HG03457 (cell line): Measurements from ENCODE around the gene ZC3H18.

Experiments used
- ATAC-seq: cut with Tn5 transposase; IDR thresholded peaks from one replicate; pipeline ENCODE4 v1.9.1; 2021; ENCODE audit warnings: moderate number of reproducible peaks; ENCODE audit not compliant: unreplicated experiment

The ZC3H18 gene

GRCh38 chr16:88532434-88533241 is 37.6 kb upstream of the ZC3H18 start:
- ATAC-seq, result no peak

DNA sequence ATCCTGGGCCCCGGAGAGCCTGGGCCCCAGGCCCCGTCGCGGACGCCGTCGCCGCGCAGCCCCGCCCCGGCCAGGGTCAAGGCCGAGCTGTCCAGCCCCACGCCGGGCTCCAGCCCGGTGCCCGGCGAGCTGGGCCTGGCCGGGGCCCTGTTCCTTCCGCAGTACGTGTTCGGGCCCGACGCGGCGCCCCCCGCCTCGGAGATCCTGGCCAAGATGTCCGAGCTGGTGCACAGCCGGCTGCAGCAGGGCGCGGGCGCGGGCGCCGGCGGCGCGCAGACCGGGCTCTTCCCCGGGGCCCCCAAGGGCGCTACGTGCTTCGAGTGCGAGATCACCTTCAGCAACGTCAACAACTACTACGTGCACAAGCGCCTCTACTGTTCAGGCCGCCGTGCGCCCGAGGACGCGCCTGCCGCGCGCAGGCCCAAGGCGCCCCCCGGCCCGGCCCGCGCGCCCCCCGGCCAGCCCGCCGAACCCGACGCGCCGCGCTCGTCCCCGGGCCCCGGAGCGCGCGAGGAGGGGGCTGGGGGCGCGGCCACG is 36.8 kb upstream of the ZC3H18 start:
- ATAC-seq, result peak; percentile 8

- ATAC-seq, result peak; percentile 39
Measured at GRCh38 chr16:88533932-88534637, 36.1 kb upstream of the ZC3H18 start.

DNA sequence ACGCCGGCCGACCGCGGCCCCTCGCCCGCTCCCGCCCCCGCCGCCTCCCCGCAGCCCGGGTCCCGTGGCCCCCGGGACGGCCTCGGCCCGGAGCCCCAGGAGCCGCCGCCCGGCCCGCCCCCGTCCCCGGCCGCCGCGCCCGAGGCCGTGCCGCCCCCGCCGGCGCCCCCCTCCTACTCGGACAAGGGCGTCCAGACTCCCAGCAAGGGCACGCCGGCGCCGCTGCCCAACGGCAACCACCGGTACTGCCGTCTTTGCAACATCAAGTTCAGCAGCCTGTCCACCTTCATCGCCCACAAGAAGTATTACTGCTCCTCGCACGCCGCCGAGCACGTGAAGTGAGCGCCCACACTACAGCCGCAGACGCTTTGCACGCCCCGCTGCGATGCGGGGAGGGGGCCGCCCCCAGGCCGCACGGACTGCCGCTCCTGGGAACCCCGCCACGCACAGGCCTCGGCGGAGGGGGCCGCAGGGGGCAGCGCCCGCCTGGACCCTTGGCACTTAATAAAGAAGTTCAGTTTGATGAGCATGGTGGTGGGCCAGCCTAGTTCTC is 35.5 kb upstream of the ZC3H18 start:
- peak; percentile 10 for ATAC-seq

DNA sequence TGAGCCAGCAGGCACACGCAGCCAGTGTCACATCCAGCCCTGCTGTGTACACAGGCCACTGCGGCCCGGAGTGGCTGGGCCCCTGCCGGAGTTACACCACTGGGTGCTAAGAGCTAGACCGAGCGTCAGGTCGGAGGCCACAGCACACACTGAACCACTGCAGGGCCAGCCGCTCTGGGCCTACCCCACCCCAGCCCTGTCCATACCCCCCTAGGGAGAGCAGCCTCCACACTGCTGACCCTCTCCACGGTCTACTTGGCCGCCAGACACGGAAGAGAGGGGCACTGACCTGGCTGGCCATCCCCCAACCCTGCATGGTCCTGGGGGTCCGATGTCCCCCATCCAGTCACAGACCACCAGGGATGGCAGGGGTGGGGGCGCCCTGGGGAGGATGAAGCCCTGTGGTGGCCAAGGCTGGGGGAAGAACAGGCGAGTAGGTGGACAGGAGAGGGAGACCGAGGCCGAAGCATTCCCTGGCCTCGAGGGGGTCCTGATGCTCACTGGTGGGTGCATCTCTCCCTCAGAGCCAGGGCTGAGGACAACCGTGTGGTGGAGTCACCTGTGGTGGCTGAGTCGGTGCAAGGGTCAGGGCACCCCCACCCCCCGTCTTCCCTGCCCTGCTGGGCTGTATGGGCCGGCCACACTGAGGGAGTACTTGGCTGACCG is 34.9 kb upstream of the ZC3H18 start:
- no peak for ATAC-seq

GRCh38 chr16:88535857-88536222 is 34.4 kb upstream of the ZC3H18 start:
- no peak for ATAC-seq

DNA sequence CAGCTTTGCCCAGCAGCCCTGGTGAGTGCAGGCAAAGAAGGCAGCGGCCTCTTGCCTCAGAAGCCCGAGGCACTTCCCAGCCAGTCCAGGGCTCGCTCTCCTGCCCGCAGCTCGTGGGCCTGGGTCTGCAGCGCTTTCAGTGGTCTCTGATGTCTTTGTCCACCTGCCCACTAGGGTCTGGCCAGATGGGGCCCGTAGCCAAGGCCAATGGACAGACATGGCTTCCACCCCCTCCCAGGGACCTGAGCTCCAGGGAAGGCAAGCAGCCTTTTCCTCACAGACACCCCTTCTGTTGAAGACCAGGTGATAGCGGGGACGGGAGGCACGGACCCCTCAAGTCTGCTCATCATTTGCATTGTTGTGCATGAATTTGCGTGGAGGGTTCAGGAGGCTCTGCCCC is 33.7 kb upstream of the ZC3H18 start:
- ATAC-seq, result no peak

DNA sequence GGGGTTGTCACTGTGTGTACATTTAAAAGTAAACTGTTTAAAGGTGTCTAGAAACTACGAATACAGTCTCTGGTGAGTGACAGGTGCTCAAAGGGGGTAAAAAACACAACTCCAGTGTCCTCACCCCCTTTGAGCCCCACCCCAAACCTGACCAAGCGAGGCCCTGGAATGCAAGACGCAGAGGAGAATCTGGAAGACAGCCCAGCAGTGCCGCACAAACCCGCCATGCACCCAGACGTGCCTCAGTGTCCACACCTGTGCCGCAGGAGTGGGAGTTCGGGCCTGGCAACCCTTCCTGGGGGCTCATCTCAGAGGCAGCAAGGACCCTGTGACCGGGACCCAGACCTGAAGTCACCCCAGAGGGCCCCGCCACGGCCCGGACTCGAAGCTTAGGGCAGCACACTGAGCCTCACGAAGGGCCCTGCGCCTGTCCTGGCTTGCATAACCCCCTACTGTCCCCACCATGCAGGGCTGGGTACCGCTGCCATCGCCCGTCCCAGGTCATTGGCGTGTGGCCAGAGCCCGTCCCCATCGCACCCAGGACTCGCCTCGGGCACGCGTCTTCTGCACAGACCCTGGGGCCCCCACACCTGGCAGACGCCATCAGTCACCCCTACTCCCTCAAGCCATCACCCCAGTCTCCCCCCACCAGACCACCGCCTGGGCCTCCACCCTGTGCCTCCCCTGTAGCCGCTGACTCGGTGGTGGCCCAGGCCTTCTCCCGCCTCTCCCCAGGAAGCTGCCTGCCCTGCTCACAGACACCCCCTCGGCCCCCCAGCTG is 33.0 kb upstream of the ZC3H18 start:
- ATAC-seq, result no peak

- ATAC-seq, result no peak
Measured at GRCh38 chr16:88537859-88538258, 32.3 kb upstream of the ZC3H18 start.

DNA sequence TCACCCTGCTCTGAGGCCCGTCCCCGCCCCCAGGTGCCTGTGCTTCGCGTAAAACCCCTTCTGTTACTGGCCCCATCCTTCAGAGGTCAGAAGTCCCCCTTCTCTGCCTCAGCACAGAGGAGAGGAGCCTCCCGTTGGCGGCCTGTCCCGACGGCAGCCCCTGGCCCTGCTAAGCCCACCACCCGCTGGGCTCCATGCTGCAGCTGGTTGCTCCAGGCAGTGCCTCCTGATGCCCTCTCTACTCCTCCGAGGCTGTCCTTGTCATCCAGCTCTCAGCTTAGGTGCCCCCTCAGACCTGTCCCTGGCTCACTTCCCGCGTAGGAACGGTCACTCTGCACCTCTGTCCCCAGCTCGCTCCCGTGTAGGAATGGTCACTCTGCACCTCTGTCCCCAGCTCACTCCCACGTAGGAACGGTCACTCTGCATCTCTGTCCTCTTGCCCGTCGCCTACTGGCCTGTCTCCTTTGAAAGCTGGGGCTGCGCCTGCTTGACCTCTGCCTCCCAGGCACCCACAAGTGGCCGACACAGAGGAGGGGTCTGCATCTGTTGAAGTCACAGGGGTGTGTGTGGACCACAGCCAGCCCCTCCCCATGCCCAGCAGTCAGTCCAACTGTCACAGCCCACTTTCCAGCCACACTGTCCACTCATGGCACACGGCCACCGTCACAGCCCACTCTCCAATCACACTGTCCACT is 31.7 kb upstream of the ZC3H18 start:
- ATAC-seq, result no peak

- no peak for ATAC-seq
Measured at GRCh38 chr16:88539261-88539651, 30.9 kb upstream of the ZC3H18 start.

DNA sequence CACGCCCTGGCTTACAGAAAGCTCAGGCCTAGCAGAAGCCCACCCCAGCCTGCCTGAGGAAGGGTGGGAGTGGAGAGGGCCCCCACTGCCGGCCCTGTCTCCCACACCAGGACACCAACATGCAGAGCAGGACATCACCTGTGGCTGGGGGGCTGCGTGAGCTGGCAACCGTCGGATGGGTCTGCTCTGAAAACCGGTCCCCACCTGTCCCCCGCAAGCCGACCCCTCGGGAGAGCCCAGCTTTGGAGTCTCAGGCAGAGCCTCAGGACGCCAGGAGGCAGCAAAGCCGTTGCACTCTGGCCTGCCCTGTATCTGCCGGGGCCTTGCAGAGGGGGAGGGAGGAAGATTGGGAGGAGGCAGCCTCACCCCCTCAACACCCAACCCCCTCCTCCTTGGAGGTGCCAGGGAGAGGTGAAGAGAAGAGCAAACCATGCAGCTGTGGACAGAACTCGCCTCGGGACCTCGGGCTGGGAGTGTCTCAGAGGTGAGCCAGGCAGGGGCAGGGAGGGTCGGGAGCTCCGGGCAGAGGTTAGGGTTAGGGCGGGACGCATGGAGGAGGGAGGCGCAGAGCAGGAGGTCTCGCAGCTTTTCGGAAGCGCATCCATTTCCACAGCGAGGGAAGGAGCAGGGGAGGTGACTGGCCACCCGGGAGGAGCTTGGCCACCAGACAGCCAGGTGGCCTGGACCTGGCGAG is 30.4 kb upstream of the ZC3H18 start:
- ATAC-seq, result no peak

DNA sequence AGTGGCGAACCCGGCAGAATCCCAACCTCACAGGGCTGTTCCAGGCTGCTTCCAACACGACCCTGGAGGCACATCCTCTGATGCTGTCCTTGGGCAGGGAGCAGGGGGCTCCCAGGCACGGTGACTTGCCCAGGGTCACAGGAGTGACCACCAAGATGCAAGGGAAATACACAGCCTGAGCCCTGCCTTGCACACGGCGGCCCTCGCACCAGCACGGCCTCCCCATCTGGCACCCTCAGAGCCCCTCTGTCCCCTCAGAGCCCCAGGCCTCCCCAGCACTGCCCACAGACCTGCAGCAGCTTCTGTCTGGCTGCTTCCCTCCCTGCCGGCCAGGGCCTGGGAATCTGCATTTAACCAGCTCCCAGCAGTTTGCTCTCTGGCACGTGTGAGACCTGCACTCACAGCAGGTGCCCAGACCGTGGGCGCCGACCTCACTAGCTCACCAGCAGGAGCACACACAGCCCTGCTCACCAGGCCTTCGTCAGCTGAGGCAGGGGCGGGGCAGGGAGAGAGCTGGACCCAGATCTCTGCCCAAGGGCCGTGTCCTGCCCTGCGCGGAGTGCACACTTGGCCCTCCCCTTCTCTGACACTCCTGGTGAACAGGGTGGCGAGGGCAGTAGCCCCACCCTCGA is 29.7 kb upstream of the ZC3H18 start:
- ATAC-seq, result no peak

DNA sequence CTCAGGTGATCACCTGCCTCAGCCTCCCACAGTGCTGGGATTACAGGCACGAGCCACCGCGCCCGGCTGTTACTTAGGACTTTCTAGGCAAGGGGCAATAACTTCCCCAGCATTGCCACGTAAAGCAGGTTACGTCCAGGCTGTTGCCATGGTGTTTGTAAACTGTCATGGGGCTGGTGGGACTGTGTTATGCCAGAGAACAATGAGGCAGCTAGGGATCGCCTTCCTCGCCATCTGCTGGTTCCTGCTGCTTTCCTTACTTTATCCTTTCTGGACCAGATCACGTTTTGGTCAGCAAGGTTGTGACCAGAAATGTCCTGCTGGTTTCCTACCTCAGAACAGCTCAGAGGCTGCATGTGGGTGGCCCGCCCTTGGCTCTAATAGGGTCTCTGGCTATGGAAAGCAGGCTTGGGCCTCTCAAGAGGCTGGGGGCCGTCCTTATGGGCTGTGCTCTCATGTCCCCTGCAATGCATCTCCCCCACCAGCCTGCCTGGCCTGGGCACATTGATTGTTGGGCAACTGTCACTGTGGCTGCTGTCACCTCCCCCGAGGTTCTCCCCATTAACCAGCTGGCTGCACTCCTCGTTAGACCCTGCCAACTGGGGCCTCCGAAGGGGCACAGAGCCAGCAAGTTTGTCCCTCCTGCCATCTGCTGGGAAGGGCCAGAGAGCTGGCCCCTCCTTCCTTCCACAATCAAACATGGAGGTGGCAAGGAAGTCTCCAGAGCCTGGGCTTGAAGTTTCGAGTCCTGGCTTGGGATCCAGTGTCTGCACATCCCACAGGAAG is 28.2 kb upstream of the ZC3H18 start:
- no peak for ATAC-seq

GRCh38 chr16:88543230-88543813 is 26.9 kb upstream of the ZC3H18 start:
- ATAC-seq, result no peak

DNA sequence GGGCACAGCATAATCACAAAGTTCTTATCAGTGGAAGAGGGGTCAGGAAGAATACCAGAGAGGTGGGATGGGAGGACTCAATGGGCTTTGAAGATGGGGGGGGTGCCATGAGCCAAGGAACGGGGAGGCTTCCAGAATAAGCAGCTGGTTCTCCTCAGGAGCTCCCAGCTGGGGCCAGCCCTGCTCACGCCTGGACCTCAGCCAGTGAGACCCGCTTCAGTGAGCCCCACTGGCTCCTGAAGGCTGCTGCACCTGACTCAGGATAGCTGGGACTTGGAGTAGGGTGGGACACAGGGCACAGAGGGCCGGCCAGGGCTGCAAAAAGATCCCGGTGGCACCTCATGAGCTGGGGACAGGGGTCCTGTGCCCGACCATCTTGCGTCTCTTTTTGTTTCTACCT is 24.4 kb upstream of the ZC3H18 start:
- no peak for ATAC-seq

DNA sequence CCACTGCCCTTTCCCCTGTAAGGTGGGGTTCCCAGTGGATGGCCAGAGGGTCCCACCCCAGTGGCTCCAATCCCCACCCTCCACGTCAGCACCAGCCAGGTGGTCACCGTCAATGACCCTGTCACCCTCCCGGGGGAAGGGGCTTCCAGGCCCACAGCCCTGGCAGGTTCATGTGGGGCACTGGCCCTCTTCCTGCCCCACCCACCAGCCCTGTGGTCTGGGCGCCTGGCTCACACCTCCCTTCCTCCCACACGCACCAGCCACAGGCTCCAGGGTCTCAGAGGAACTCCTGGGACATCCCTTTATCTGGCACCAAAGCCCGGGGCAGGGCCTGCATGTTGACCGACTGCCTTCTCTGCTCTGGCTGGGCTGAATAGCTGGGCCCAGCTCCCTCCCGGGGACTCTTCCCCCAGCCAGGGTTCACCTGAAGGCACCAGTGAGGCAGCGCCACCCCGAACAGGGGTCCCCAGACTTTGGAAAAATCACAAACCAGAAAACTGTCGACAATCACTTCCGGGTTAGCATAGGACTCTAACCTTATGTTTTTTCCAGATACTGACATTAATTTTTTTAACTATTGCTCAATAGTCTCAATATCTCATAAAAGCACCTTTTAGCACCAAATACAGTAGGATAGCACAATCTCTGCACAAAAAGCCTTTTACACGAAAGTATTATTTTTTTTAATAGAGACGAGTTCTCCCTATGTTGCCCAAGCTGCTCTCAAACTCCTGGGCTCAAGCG is 21.9 kb upstream of the ZC3H18 start:
- no peak for ATAC-seq
